Prostate gland (tissue), 2 donors: ENCODE results near the gene SMIM34.
"Not testable (repeated sequence)": the region's sequence is repeated elsewhere in the genome, so short reads cannot be mapped to it uniquely, and the experiment has no call there.

Source experiments
- CTCF ChIP-seq, 4 experiments: fragments of 200-600 bp in 2 of 4; fragments of 450-650 bp in 2 of 4; sonication (generic) in 2 of 4; IDR thresholded peaks; 1 replicate in 3 of 4; 2 replicates in 1 of 4; pipeline ENCODE4 v1.5.1; 2016 to 2019; ENCODE audit warnings: antibody characterized with exemption in 4 of 4, mild to moderate bottlenecking in 2 of 4, moderate library complexity in 2 of 4
- POLR2A ChIP-seq: fragments of 450-650 bp; IDR thresholded peaks from one replicate; pipeline ENCODE4 v1.6.1; 2016; ENCODE audit warnings: antibody characterized with exemption, mild to moderate bottlenecking
- POLR2AphosphoS5 ChIP-seq: sonication (generic); formaldehyde crosslinking; IDR thresholded peaks from one replicate; pipeline ENCODE4 v1.6.1; 2017; ENCODE audit warnings: antibody characterized with exemption

GRCh38 chr21:34406102-34406501, 17.6 kb downstream of the SMIM34 start:
- TF ChIP-seq POLR2AphosphoS5; CTCF (IDR thresholded peaks at IDR 0.05); POLR2A: not testable (repeated sequence)
